ENCODE results near the gene TPH1.
A peak's percentile ranks its signal among the peaks of the same experiment; 100 is the strongest.
"Not testable (repeated sequence)": the region's sequence is repeated elsewhere in the genome, so short reads cannot be mapped to it uniquely, and the experiment has no call there.

The TPH1 gene

DNA sequence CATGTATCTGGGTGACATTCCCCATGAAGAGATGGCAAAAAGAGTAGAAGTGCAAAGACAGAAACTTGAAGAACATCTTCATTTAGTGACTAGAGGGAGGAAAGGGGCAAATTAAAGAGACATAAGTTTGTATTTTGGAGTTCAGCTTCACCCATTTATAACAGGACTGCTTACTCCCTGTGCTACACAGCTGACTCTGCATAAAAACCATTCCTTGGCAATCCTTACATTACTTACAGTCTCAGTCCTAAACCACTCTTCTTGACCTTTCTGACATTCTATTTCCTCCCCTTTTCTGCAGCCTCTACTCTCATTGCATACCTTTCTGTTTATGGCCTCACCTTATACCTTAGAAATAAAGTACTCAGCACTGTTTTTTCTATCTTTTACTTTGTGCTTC lies 26.4 kb downstream of the TPH1 start:
- no peak for DNase-seq

DNA sequence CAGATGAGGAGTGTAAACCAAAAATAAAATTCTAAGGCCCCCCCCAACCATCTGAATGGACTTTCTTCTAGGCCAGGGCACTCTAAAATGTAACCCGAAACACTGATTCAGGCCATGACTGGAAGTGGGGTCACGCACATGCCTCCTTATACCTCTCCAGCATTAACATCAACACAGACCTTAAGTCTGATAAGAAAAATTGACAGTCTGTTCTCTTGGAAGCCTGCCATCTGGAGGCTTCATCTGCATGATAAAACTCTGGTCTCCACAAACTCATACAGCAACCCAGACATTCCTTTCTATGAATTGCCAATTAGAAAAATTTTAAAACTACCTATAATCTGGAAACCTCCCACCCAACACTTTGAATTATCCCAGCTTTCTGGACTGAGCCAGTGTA lies 29.3 kb downstream of the TPH1 start:
- no peak for DNase-seq

GRCh38 chr11:18014876-18015275 lies 31.2 kb downstream of the TPH1 start:
- no peak for DNase-seq

DNA sequence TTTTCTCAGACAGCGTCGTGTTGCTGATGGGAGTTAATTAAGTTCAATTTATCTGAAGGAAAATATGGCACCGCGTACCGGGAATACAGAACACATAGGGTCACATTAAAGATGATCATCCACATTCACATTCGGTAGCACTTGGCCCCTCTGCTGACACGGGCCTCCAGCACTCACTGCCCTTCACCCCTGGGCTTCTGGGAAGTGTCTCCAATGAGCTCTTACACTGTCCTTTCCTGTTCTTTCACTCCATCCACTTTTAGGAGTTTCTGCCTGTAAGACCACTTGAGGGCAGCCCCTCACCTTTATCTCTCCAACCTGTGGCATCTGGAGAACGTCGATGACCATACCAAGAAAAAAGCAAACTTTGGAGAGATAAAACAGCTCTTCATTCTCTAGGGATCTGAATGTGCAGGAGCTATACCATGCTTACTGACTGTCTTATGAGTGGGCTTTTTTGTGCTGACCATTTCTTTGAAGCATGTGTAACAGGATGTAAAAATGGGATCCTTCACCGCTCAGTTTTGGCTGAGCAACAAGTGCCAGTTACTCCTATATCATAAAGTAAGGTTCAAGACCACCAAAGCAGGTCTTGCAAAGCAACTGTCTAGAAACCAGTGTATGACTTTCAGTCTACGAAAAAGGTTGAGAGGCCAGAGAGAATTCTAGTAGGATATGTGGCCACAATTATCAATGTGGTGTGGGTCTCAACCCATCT lies 32.1 kb downstream of the TPH1 start:
- DNase-seq, result no peak

- DNase-seq, result peak; percentile 91
These were observed 32.9 kb downstream of the TPH1 start, which contains the start of gene SERGEF for GRCh38 chr11:18012906-18013781. TSS of gene SERGEF (minus strand) at chr11:18013047. CDS start at chr11:18013010, 37 bp downstream.

DNA sequence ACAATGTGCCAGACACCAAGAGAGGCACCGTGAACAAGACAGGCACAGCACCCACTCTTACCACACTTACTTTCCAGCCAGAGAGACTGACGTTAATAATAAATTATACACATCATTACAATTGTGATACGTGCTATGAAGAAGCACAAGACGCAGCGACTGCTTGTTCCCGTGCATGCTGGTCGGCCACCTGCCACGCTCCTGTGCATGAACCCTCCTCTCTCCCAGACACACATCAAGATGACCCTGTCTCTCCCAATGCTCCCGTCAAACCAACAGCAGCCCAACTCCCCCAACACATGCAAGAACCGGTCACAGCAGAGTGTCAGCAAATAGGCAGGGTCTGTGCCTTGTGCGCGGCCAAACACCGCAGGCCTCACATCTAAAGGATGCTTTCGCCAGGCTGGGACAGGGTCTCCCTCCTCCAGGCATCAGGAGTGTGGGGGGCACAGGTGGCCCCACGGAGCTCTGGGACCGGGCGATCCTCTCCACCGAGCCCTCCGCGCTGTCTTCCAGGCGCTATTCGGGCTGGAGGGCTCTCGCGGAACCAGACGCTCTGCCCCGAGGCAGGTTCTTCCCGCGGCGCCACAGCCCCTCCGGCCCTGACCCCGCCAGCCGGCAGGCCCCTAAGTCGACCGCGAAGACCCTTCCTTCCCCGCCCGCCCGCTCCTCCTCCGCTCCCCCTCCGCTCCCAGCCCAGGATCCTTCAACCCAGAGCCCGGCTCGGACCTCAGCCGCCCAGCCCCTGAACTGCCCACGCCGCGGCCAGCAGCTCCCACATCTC lies 33.8 kb downstream of the TPH1 start:
- peak; percentile 7 for DNase-seq

DNA sequence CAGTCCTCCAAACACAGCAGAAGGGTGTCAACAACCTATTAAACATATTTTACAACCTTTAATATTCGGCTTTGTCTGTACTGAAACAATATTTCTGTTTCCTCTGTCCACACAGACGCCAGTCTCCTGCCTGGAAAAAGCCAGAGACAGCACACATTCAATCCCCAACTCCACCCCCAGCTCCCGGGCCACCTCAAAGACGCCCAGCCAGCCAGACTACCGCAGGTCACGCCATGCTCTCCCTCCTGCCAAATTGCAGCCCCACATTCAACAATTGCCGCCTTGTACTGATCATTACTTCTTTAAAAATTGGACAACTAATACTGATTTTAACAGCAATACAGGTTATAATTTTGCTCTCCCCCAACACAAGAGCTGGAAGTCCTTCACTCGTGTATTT lies 34.4 kb downstream of the TPH1 start:
- DNase-seq, result no peak

- DNase-seq, result no peak
These were observed 35.0 kb downstream of the TPH1 start for GRCh38 chr11:18010977-18011586.

DNA sequence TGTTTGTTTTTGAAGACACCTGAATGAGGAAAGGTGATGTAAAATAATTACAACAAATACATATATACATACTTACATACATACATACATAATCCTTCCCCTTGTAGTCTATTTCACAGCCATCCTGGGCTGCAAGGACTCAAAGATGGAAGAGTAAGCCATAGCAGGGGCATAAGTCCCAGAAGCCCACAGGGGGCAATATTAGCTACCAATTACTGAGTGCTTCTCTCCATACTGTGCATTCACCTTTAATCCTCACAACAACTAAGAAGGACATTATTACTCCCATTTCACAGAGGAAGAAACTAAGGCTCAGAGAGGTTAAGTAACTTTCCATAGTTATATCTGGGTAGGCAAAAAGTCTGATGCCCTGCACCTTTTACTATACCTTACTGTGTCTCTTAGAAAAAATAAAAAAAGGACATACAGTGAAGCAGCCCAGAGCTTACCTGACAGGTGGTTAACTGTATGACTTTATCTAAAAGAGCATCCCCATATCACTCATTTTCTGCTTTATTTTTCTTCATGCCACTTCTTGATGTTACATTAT lies 35.9 kb downstream of the TPH1 start:
- no peak for DNase-seq

DNA sequence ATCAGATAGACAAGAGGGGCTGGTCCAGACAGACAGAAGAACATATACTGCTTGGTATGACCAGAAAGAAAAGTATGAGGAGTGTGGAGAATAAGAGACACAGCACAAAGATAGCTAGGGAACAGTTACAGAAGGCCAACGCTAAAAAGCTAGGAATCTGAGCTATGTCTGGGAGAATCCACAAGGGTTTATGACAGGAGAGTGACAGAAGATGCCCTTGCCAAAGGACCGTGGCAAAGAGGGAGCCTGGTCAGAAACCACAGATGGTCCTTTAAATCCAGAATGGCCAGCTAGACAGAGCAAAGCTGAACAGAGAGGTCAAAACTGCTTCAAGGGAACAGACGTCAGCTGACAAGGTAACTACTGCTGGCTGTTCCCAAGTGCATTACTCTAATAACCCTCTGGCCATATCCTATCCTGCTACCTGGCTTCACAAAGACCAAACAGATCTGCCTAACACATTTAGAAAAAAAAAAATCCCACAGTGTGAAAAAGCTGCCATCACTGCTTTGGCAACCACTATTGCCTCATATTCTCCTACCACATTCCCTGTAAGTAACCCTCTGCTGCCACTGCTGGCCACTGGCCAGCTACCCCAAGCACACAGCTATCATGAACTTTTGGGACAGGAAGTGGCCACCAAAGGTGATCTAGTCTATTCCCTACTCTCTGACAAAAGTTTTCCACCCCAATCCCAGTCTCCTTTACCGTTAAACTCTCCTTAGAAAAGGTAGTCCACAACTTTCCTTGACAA lies 40.5 kb downstream of the TPH1 start:
- no peak for DNase-seq

DNA sequence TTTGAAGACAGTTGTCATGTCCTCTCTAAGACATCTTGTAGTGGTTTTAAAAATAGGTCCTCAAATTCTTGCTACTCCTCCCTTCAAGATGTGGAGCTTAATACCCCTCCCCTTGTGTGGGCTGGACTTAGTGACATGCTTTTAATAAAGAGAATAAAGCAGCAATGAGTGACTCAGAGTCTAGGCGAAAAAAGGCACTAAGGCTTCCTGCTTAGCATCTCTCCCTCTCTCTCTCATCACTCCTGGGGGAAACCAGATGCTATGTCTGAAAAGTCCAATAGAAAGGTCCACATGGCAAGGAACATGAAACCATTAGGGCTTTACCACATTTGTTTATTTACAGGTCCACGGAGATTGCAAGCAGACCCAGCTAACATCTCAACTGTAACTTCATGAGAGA lies 44.9 kb downstream of the TPH1 start:
- no peak for DNase-seq

DNA sequence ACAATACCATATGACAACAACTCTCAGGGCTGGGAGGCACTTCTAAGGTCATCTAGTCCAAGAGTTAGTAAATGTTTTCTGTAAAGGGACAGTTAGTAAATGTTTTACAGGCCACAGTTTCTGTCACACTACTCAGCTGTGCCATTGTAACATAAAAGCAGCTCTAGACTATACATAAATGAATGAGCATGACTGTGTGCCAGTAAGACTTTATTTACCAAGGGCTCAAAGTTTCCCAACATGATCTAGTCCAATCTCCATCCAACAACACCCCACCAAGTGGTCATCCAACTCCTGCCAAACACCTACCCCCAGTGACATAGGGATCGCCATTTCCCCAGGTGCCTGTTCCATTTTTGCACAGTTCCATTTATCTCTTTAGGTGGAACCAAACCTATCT lies 45.3 kb downstream of the TPH1 start:
- DNase-seq, result no peak

GRCh38 chr11:18000128-18000527 lies 45.9 kb downstream of the TPH1 start:
- not testable (repeated sequence) for DNase-seq
